Measurements from ENCODE around the gene SLC24A1.

DNA sequence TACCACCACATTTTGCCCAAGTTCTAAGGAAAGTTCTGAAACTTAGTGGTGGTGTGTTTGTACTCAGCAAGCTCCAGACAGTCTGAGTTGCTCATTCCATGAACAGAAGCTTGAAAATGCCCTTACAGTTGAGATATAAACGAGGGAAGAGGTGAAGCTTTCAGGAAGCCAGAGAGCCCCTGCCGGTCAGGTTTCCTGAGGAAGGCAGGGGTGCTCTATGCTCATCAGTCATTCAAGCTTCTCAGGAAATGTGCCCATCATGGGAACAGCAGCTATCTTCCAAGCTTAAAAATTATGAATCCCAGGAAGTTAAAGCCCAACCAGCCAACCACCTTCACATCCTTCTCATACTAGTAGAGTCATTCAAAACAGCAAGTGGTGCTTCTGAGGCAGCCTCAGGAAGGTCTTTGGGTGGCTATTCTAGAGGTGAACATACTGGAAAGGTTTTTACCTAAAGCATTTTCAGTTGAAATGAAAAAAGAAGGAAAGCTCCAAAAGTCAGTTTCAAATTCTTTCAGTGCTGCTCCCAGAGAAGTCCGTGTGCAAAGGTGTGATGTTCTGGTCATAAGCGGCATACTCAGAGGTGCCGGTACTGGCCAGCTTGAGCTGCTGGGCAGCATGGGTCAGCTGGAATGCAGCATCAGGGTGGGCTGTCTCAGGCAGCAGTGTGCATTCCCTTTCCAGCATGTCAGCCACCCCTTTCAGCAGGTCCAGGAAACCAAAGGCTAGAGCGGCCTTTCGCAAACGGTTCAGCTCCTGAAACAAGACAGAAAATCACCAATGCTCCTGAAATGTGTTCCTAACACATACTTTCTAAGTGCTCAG, 42.6 kb upstream of the SLC24A1 start:
- TF ChIP-seq CTCF (IDR thresholded peaks at IDR 0.05), result no peak
- no peak for TF ChIP-seq ZFX (IDR thresholded peaks at IDR 0.05; ENCODE audit: borderline replicate concordance)

Measured in 22Rv1 (cell line).